Uterus (tissue), 4 donors: ENCODE results near the gene DNTT. TPM values are rescaled to one million over a fixed set of nuclear protein-coding genes. Genes with fewer than 3 reads are reported as not detected.

Source experiments
- DNase-seq, 2 donors: peaks; one replicate each; pipeline ENCODE4 v3.0.0-alpha.2; 2019 to 2020
- H3K27ac ChIP-seq, 2 donors: fragments of 200-600 bp; sonication (generic); 1 replicate in 1 of 2; 2 replicates in 1 of 2; pipeline ENCODE4 v1.5.1; 2016 to 2018
- H3K27me3 ChIP-seq, 2 donors: fragments of 200-600 bp; sonication (generic); one replicate each; pipeline ENCODE4 v1.5.1; 2018 to 2019; ENCODE audit warnings: control low read depth in 1 of 2
- H3K36me3 ChIP-seq, 2 donors: fragments of 200-600 bp; sonication (generic); one replicate each; pipeline ENCODE4 v1.5.1; 2019; ENCODE audit warnings: control low read depth in 1 of 2
- H3K4me1 ChIP-seq, 2 donors: fragments of 200-600 bp; sonication (generic); one replicate each; pipeline ENCODE4 v1.5.1; 2018 to 2019; ENCODE audit warnings: control low read depth in 1 of 2
- H3K4me3 ChIP-seq, 2 donors: fragments of 200-600 bp; sonication (generic); 1 replicate in 1 of 2; 2 replicates in 1 of 2; pipeline ENCODE4 v1.5.1; 2018 to 2019; ENCODE audit warnings: mild to moderate bottlenecking in 1 of 2
- H3K9me3 ChIP-seq, 2 donors: fragments of 200-600 bp; sonication (generic); one replicate each; pipeline ENCODE4 v1.5.1; 2019; ENCODE audit warnings: control low read depth in 1 of 2
- POLR2A ChIP-seq, 2 donors: fragments of 450-650 bp; IDR thresholded peaks; one replicate each; pipeline ENCODE4 v1.6.1; 2016; ENCODE audit warnings: antibody characterized with exemption in 2 of 2, mild to moderate bottlenecking in 1 of 2, moderate library complexity in 1 of 2
- intact Hi-C: fragments of 100-400 bp; cut with DNase I; formaldehyde crosslinking; loops from one replicate; pipeline ENCODE4 v1.15.1; 2023; ENCODE audit warnings: low total_unique reads
- total RNA-seq, 4 donors: library from RNA; depleted of rRNA in 3 of 4; stranded (reverse); fragments of >200 nt in 3 of 4; gene quantifications; one replicate each; pipeline versions ENCODE4 v1.1.0 to v1.2.4, GENCODE V29; 2014 to 2023
- TF ChIP-seq, protein P1 (sequence below), 4 experiments: fragments of 200-600 bp in 2 of 4; fragments of 450-650 bp in 2 of 4; sonication (generic) in 2 of 4; IDR thresholded peaks; one replicate each; pipeline ENCODE4 v1.5.1; 2016 to 2019; ENCODE audit warnings: antibody characterized with exemption in 4 of 4, mild to moderate bottlenecking in 2 of 4, moderate library complexity in 1 of 4
- donor health status: DM: yes; HTN: yes; CAD: no.

The DNTT gene
- total RNA-seq, 4 donors from 2014 or later: 0.28 TPM; not detected in 3

DNA sequence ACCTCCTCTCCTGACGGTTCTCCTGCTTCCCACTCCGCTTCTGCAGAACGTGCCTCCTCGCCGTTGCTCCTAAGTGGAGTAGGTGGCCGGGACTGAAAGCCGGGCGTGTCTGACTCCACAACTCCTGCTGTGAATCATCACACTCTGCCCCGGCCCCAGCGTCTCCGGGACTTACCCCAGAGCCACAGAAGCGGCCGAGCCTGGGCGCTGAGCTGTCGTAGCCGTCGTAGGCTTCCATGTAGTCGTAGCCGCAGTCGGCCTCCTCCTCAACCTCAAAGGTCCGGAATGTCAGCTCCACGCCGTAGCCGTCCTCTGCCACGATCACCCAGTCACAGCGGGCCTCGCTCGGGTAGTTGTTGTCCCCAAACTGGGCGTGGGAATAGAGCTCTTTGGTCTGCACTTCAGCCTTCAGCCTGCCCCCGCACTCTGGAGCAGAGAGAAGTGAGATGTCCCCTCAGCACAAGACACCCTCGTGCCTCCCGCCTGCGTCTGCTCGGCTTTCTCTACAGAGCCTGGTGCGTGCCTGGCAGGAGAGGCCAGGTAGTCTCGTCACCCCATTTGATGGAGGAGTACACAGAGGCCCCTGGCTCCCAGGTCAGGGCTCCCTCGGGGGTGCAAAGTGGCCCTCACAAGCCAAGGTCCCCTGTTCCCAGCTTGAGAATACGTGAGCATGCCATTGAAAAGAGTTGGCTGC, 65.8 kb downstream of the DNTT start:
- no peaks in the 10 kb centered on the region for H3K9me3 ChIP-seq
- intact Hi-C loops: loop anchor here (10.0 kb wide), 1 partner anchor 465 kb away; the partner anchor contains the start of gene LCOR
- H3K27me3 ChIP-seq: no peaks in the 10 kb centered on the region
- no peak overlapping the region for H3K27ac ChIP-seq
- no peaks in the 10 kb centered on the region for H3K36me3 ChIP-seq
- no peak for TF ChIP-seq POLR2A (IDR thresholded peaks at IDR 0.05)
- no peaks in the 10 kb centered on the region for H3K4me1 ChIP-seq
- DNase-seq: no peak
- H3K4me3 ChIP-seq: no peak overlapping the region

DNA sequence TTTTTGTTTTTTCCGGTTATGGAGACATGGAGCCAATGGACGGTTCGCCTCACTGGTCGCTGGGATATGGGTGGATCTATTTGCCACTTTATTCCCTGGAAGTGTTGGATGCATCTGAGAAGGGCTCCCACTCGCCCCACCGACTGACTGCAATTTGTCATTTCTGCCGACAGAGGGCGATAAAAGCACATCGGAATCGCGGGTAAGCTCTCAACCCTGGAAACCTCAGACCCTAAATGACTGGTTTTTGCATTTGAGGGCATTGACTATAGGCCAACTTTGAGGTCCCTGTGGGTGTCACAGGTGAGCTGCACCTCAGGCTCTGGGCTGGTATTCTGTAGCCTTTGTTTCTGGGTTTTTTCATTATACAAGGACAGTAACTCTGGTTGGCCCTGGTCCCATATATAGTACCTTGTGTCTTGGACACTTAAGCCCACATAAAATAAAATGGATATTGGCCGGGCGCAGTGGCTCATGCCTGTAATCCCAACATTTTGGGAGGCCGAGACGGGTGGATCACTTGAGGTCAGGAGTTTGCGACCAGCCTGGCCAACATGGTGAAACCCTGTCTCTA, 66.4 kb downstream of the DNTT start:
- TF ChIP-seq POLR2A (IDR thresholded peaks at IDR 0.05): no peak
- TF ChIP-seq, protein P1, sequence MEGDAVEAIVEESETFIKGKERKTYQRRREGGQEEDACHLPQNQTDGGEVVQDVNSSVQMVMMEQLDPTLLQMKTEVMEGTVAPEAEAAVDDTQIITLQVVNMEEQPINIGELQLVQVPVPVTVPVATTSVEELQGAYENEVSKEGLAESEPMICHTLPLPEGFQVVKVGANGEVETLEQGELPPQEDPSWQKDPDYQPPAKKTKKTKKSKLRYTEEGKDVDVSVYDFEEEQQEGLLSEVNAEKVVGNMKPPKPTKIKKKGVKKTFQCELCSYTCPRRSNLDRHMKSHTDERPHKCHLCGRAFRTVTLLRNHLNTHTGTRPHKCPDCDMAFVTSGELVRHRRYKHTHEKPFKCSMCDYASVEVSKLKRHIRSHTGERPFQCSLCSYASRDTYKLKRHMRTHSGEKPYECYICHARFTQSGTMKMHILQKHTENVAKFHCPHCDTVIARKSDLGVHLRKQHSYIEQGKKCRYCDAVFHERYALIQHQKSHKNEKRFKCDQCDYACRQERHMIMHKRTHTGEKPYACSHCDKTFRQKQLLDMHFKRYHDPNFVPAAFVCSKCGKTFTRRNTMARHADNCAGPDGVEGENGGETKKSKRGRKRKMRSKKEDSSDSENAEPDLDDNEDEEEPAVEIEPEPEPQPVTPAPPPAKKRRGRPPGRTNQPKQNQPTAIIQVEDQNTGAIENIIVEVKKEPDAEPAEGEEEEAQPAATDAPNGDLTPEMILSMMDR (IDR thresholded peaks at IDR 0.05): peak; percentile 56 to 72 (median 62)
- H3K9me3 ChIP-seq: no peaks in the 10 kb centered on the region
- H3K27ac ChIP-seq: no peak overlapping the region
- H3K4me1 ChIP-seq: no peaks in the 10 kb centered on the region
- intact Hi-C loops: loop anchor here (10.0 kb wide), 1 partner anchor 464 kb away; the partner anchor contains the start of gene LCOR
- H3K4me3 ChIP-seq: no peak overlapping the region
- H3K27me3 ChIP-seq: no peaks in the 10 kb centered on the region
- no peaks in the 10 kb centered on the region for H3K36me3 ChIP-seq
- DNase-seq: peak; percentile 39 to 44

DNA sequence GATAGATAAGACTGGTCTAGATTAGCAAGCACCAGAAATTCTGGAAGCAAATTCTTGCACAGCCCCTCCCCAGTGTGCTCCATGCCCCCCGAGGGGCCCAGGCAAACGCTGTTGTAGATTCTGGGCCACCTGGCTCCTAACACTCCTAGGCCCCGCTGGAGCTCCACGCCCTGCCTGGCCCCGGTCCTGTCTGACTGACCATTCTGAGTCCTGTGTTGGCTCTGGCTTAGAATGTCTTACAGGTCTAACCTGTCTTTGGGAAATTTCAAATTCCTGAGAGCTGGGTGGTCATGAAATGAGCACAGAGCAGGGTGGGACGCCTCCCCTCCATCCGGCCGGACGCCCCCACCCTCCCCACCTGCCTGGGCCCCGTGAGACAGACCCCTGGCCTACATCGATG, 67.1 kb downstream of the DNTT start:
- no peak for DNase-seq
- Histone ChIP-seq H3K27me3 (no peaks in the 10 kb centered on the region), H3K4me1 (no peaks in the 10 kb centered on the region), H3K4me3 (no peak overlapping the region), H3K36me3 (no peaks in the 10 kb centered on the region), H3K27ac (no peak overlapping the region), H3K9me3 (no peaks in the 10 kb centered on the region)
- intact Hi-C loops: loop anchor here (10.0 kb wide), 1 partner anchor 463 kb away; the partner anchor contains the start of gene LCOR
- TF ChIP-seq POLR2A (IDR thresholded peaks at IDR 0.05): no peak
- TF ChIP-seq, protein P1 (IDR thresholded peaks at IDR 0.05): no peak

DNA sequence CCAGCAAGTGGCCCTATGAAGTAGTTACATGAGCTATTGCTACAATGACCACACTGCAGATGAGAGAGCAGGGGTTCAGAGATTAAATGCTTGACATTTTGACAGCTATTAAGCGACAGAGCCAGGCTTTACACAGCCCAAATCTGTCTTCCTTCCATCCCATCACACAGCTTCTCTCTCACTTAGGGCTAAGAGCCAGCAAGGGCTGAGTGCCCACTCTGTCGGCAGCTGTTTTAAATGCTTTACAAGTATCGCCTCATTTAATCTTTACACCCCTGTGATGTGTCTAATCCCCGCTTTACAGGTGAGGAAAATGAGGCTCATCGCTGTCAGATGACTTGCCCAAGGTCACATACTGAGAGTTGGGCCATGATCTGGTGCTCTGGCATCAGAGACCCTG, 69.8 kb downstream of the DNTT start:
- Histone ChIP-seq H3K27ac (no peak overlapping the region), H3K9me3 (no peaks in the 10 kb centered on the region), H3K4me1 (peaks cover 4 to 8% of the 10 kb centered on the region in 2 donors), H3K36me3 (no peaks in the 10 kb centered on the region), H3K27me3 (no peaks in the 10 kb centered on the region), H3K4me3 (no peak overlapping the region)
- TF ChIP-seq POLR2A (IDR thresholded peaks at IDR 0.05): no peak
- TF ChIP-seq, protein P1 (IDR thresholded peaks at IDR 0.05): no peak
- intact Hi-C loops: loop anchor here (10.0 kb wide), 1 partner anchor 461 kb away; the partner anchor contains the start of gene LCOR
- DNase-seq: no peak

DNA sequence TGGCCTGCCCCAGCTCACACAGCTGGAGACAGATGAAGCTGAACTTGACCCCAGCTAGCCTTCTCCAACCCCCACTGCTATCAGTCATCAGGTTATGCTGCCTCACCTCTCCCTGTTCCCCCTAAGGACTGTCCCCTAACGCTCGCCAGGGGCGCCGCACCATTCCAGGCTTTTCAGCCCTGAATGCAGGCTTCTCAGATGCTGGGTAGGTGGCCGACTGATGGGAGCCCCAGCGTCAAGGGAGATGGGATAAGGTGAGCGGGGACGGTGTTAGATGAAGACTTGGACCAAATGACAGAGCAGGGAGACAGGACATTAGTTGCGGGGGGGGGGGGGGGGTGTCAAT, 70.4 kb downstream of the DNTT start:
- intact Hi-C loops: loop anchor here (10.0 kb wide), 1 partner anchor 460 kb away; the partner anchor contains the start of gene LCOR

More for the DNA sequence above, 70.4 kb downstream of the DNTT start:
- Histone ChIP-seq H3K27me3 (no peaks in the 10 kb centered on the region), H3K9me3 (no peaks in the 10 kb centered on the region), H3K36me3 (no peaks in the 10 kb centered on the region), H3K27ac (no peak overlapping the region), H3K4me1 (peaks cover 4 to 8% of the 10 kb centered on the region in 2 donors), H3K4me3 (peak overlapping the region in 1 of 2 donors; percentile 43)
- no peak for DNase-seq
- TF ChIP-seq, protein P1 (IDR thresholded peaks at IDR 0.05): no peak
- no peak for TF ChIP-seq POLR2A (IDR thresholded peaks at IDR 0.05)
